K562 (cell line): Measurements from ENCODE around the gene PLEKHH3. TPM values are rescaled to one million over a fixed set of nuclear protein-coding genes. Genes with fewer than 3 reads are reported as not detected.
A peak's percentile ranks its signal among the peaks of the same experiment; 100 is the strongest.

ENCODE experiments used
- CBX1 ChIP-seq: sonication (generic); IDR thresholded peaks from 2 replicates; pipeline ENCODE4 v1.6.1; 2016; ENCODE audit warnings: antibody characterized with exemption, low read depth, mild to moderate bottlenecking
- CCNT2 ChIP-seq: IDR thresholded peaks from 2 replicates; pipeline ENCODE4 v1.6.1; 2011; ENCODE audit warnings: borderline replicate concordance, low read depth, mild to moderate bottlenecking, moderate library complexity, mixed read lengths, low read length; ENCODE audit not compliant: insufficient read length; ENCODE audit errors: extremely low read depth
- E2F3 ChIP-seq: fragments of 250-450 bp; sonication (Bioruptor Pico); IDR thresholded peaks from 2 replicates; pipeline ENCODE4 v1.4.0; 2020; ENCODE audit warnings: mild to moderate bottlenecking
- ETS2 ChIP-seq: IDR thresholded peaks from 2 replicates; pipeline ENCODE4 v1.6.1; 2016; ENCODE audit warnings: borderline replicate concordance, missing genetic modification characterization, mild to moderate bottlenecking, moderate library complexity, missing compliant biosample characterization; ENCODE audit not compliant: poor library complexity, severe bottlenecking
- FIP1L1 ChIP-seq: fragments of 200-400 bp; formaldehyde crosslinking; IDR thresholded peaks from 2 replicates; pipeline ENCODE4 v1.6.1; 2018; ENCODE audit warnings: mild to moderate bottlenecking, low read depth, low read length; ENCODE audit not compliant: poor library complexity, severe bottlenecking
- MEF2A ChIP-seq: IDR thresholded peaks from 2 replicates; pipeline ENCODE4 v1.6.1; 2011; ENCODE audit warnings: low read depth, mild to moderate bottlenecking, low read length, moderate library complexity; ENCODE audit not compliant: control insufficient read depth
- MLLT1 ChIP-seq, 2 experiments: fragments of 450-650 bp; IDR thresholded peaks; 2 replicates each; pipeline ENCODE4 v1.6.1; 2016
- POLR2A ChIP-seq: fragments of 450-650 bp; conservative IDR thresholded peaks from 2 replicates; pipeline ENCODE4 v1.6.1; 2016
- SUPT5H ChIP-seq: fragments of 450-650 bp; IDR thresholded peaks from 2 replicates; pipeline ENCODE4 v1.6.1; 2016
- TAF7 ChIP-seq: fragments of 450-650 bp; IDR thresholded peaks from 2 replicates; pipeline ENCODE4 v1.6.1; 2016; ENCODE audit warnings: missing genetic modification characterization, missing compliant biosample characterization
- TCFL5 ChIP-seq: fragments of 250-450 bp; sonication (Bioruptor Pico); conservative IDR thresholded peaks from 2 replicates; pipeline ENCODE4 v1.6.1; 2021; ENCODE audit warnings: mild to moderate bottlenecking, moderate library complexity, matching md5 sums
- U2AF1 ChIP-seq: fragments of 200-400 bp; formaldehyde crosslinking; optimal IDR thresholded peaks from 2 replicates; pipeline ENCODE3; 2017; ENCODE audit warnings: mild to moderate bottlenecking, low read depth, low read length, moderate library complexity
- ZBTB40 ChIP-seq, 2 experiments: fragments of 450-650 bp in 1 of 2; sonication (generic) in 1 of 2; formaldehyde crosslinking in 1 of 2; IDR thresholded peaks; 2 replicates each; pipeline versions ENCODE4 v1.7.1 to v1.9.0; 2016 to 2022; ENCODE audit warnings: inconsistent platforms in 1 of 2, mild to moderate bottlenecking in 1 of 2, missing genetic modification reagents in 1 of 2
- ZNF24 ChIP-seq: fragments of 450-650 bp; IDR thresholded peaks from 2 replicates; pipeline ENCODE4 v1.6.1; 2016
- ZNF639 ChIP-seq, 2 experiments: fragments of 200-800 bp in 1 of 2; sonication (Bioruptor generic) in 1 of 2; sonication (generic) in 1 of 2; formaldehyde crosslinking in 1 of 2; IDR thresholded peaks in 1 of 2; conservative IDR thresholded peaks in 1 of 2; 2 replicates each; pipeline versions ENCODE4 v1.5.0 to v1.6.1; 2016 to 2020; ENCODE audit warnings: missing compliant biosample characterization in 1 of 2, missing genetic modification characterization in 1 of 2, missing genetic modification reagents in 1 of 2
- polyA plus RNA-seq, 8 experiments: library from polyadenylated mRNA; depleted of rRNA in 4 of 8; stranded (reverse) in 5 of 8; unstranded in 3 of 8; fragments of >200 nt; fragmentation: Nextera tagmentation in 2 of 8; fragmentation: Illumina TruSeq in 1 of 8; extraction: Ambion mirVana in 2 of 8; extraction: Trizol in 1 of 8; gene quantifications; 2 replicates each; pipeline versions ENCODE4 v1.2.1 to v1.2.3, GENCODE V29; 2011 to 2014; ENCODE audit warnings: inconsistent platforms in 1 of 8, missing spikeins in 1 of 8
- total RNA-seq, 7 experiments: library from RNA; depleted of rRNA in 6 of 7; stranded (reverse); fragments of >200 nt in 6 of 7; fragmentation: Illumina TruSeq in 2 of 7; extraction: Trizol in 2 of 7; gene quantifications; 2 replicates each; pipeline versions ENCODE4 v1.2.1 to v1.2.3, GENCODE V29; 2011 to 2021; ENCODE audit warnings: low replicate concordance in 1 of 7

The PLEKHH3 gene
- total and polyA plus RNA-seq, 9 of the 15 experiments (the other 6 are each of a cell fraction or from before 2014, with no cell fraction given) = 0.58 to 34.5 (median 5.0) TPM

GRCh38 chr17:42676424-42677011 is at the start of gene PLEKHH3 (continued):
- TF ChIP-seq ZBTB40 (IDR thresholded peaks at IDR 0.05) = peak; percentile 48
- no peak for TF ChIP-seq ZBTB40 (CRISPR knock-in tag; IDR thresholded peaks at IDR 0.05)
- peak; percentile 57 for TF ChIP-seq SUPT5H
- no peak for TF ChIP-seq ZNF24
- TF ChIP-seq ETS2 (tag) = no peak
- no peak for TF ChIP-seq TAF7 (tag)
- peak; percentile 66 for TF ChIP-seq POLR2A
- peak in 1 of 2 experiments; percentile 89; a peak in 2 of 4 replicates for TF ChIP-seq ZNF639 (CRISPR knock-in tag; conservative IDR thresholded peaks at IDR 0.05 in 1 of 2, IDR thresholded peaks at IDR 0.05 in 1 of 2)
- TF ChIP-seq E2F3 (CRISPR knock-in tag) = no peak
- TF ChIP-seq U2AF1 = no peak
- TF ChIP-seq TCFL5 (CRISPR knock-in tag) = no peak
- no peak for TF ChIP-seq MEF2A
- TF ChIP-seq MLLT1 (IDR thresholded peaks at IDR 0.05) = peak in 1 of 2 experiments; percentile 76; a peak in 2 of 4 replicates
- peak; percentile 74 for TF ChIP-seq CCNT2
- peak; percentile 62 for TF ChIP-seq FIP1L1
- peak; percentile 54; the same call in 1 of the 2 replicates for TF ChIP-seq CBX1
